Smooth muscle cell (in vitro differentiated cells): ENCODE results near the gene PIP4K2C. TPM values are rescaled to one million over a fixed set of nuclear protein-coding genes. Genes with fewer than 3 reads are reported as not detected.
"Not testable (repeated sequence)": the region's sequence is repeated elsewhere in the genome, so short reads cannot be mapped to it uniquely, and the experiment has no call there.

ENCODE experiments used
- DNase-seq: peaks from one replicate; lab custom pipeline; 2025; ENCODE audit not compliant: unreplicated experiment; lab: John Stamatoyannopoulos, UW
- H2AFZ ChIP-seq: fragments of 200-600 bp; sonication (generic); 2 replicates; pipeline ENCODE4 v1.6.0; 2016; ENCODE audit warnings: antibody characterized with exemption, low read depth, mild to moderate bottlenecking
- H3F3A ChIP-seq: fragments of 200-600 bp; sonication (generic); 2 replicates; pipeline ENCODE4 v1.6.0; 2017; ENCODE audit warnings: antibody characterized with exemption, low read depth
- H3K27ac ChIP-seq: fragments of 200-600 bp; sonication (generic); 2 replicates; pipeline ENCODE4 v1.5.1; 2016; ENCODE audit warnings: low read depth, mild to moderate bottlenecking
- H3K27me3 ChIP-seq: fragments of 200-600 bp; sonication (generic); 2 replicates; pipeline ENCODE4 v1.6.1; 2016; ENCODE audit warnings: low read depth, mild to moderate bottlenecking
- H3K36me3 ChIP-seq: fragments of 200-600 bp; sonication (generic); 2 replicates; pipeline ENCODE4 v1.5.1; 2016; ENCODE audit warnings: low read depth
- H3K4me1 ChIP-seq: fragments of 200-600 bp; sonication (generic); 2 replicates; pipeline ENCODE4 v1.5.1; 2016; ENCODE audit warnings: low read depth
- H3K4me2 ChIP-seq: fragments of 200-600 bp; sonication (generic); 2 replicates; pipeline ENCODE4 v1.6.0; 2016; ENCODE audit warnings: mild to moderate bottlenecking
- H3K4me3 ChIP-seq: fragments of 200-600 bp; sonication (generic); 2 replicates; pipeline ENCODE4 v1.5.1; 2016; ENCODE audit warnings: mild to moderate bottlenecking
- H3K79me2 ChIP-seq: fragments of 200-600 bp; sonication (generic); 2 replicates; pipeline ENCODE4 v1.6.0; 2016; ENCODE audit warnings: low read depth, mild to moderate bottlenecking
- H3K9ac ChIP-seq: fragments of 200-600 bp; sonication (generic); 2 replicates; pipeline ENCODE4 v1.6.0; 2016; ENCODE audit warnings: low read depth
- H3K9me3 ChIP-seq: fragments of 200-600 bp; sonication (generic); replicated peaks from 2 replicates; pipeline ENCODE4 v1.5.1; 2016; ENCODE audit warnings: low read depth
- H4K20me1 ChIP-seq: fragments of 200-600 bp; sonication (generic); 2 replicates; pipeline ENCODE4 v1.6.0; 2016; ENCODE audit warnings: low read depth
- CTCF ChIP-seq: fragments of 200-600 bp; sonication (generic); IDR thresholded peaks from 2 replicates; pipeline ENCODE4 v1.5.1; 2017; ENCODE audit warnings: borderline replicate concordance, mild to moderate bottlenecking, antibody characterized with exemption; ENCODE audit not compliant: insufficient read depth, poor library complexity, severe bottlenecking
- WGBS: methylation state at CpG from one replicate; pipeline ENCODE4 v1.1.7; 2016; ENCODE audit warnings: low lambda C conversion rate; 5-methylcytosine and 5-hydroxymethylcytosine counted together
- polyA plus RNA-seq: library from polyadenylated mRNA; unstranded; fragments of >200 nt; fragmentation: Nextera tagmentation; extraction: Ambion mirVana; gene quantifications from 2 replicates; pipeline ENCODE4 v1.2.1, GENCODE V29; 2016
- total RNA-seq: library from RNA; depleted of rRNA; stranded (reverse); fragments of >200 nt; gene quantifications from 2 replicates; pipeline ENCODE4 v1.2.3, GENCODE V29; 2014

PIP4K2C gene
- total and polyA plus RNA-seq, 2 experiments from 2014 or later = 33.3 to 39.5 TPM

- H3K27me3 ChIP-seq = no peaks in the 10 kb centered on the region
- H3K79me2 ChIP-seq = no peaks in the 10 kb centered on the region
- H3K4me1 ChIP-seq = peaks cover 6% of the 10 kb centered on the region
- peaks cover 31% of the 10 kb centered on the region for H4K20me1 ChIP-seq
- no peak overlapping the region for H3K9ac ChIP-seq
- no peak overlapping the region for H3K4me2 ChIP-seq
- H2AFZ ChIP-seq = no peak overlapping the region
- H3K9me3 ChIP-seq = no peaks in the 10 kb centered on the region
- WGBS = 67% methylated on average over 4 of the region's 4 CpGs
- no peaks in the 10 kb centered on the region for H3K36me3 ChIP-seq
- TF ChIP-seq CTCF = no peak
- DNase-seq = no peak
- H3K27ac ChIP-seq = no peak overlapping the region
- no peaks in the 10 kb centered on the region for H3F3A ChIP-seq
- H3K4me3 ChIP-seq = no peak overlapping the region
Observed at GRCh38 chr12:57563358-57563757, 27.6 kb upstream of the PIP4K2C start.

DNA sequence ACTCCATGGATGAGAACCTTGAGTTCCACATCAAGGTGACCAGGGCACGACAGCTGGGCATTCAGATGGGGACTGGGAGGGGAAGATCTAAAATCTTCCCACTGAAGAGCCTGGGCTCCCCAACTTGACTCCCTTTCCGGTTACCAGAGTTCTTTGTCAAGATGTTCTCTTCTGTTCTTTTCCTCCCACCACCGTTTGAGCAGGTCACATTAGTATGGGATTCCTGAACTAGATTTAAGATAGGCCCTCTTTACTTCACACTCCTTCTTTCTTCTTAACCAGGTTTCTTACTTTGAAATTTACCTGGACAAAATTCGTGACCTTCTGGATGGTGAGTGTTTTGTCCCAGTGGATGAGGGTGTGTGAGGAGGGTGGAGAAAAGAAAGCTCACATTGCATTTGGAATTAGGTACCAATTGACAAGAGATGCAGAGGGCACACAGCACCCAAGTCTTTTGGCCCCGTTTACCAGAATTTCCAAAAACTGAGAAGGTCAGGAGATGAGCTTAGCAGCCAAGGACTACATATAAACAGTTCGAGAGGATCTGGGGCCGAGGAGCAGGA lies 26.7 kb upstream of the PIP4K2C start:
- Histone ChIP-seq H3K27me3 (no peaks in the 10 kb centered on the region), H3K4me2 (no peak overlapping the region), H4K20me1 (peaks cover 27% of the 10 kb centered on the region), H3K36me3 (no peaks in the 10 kb centered on the region), H3K4me1 (peaks cover 6% of the 10 kb centered on the region), H2AFZ (no peak overlapping the region), H3K4me3 (no peak overlapping the region), H3F3A (no peaks in the 10 kb centered on the region), H3K9ac (no peak overlapping the region), H3K27ac (no peak overlapping the region), H3K79me2 (no peaks in the 10 kb centered on the region), H3K9me3 (no peaks in the 10 kb centered on the region)
- no peak for TF ChIP-seq CTCF
- no peak for DNase-seq
- 97% methylated on average over 7 of the region's 7 CpGs for WGBS

GRCh38 chr12:57568838-57569237 lies 22.2 kb upstream of the PIP4K2C start:
- no peak for TF ChIP-seq CTCF
- no peak overlapping the region for H3K9ac ChIP-seq
- H3K4me1 ChIP-seq = no peaks in the 10 kb centered on the region
- no peaks in the 10 kb centered on the region for H4K20me1 ChIP-seq
- H3K79me2 ChIP-seq = no peaks in the 10 kb centered on the region
- no peak overlapping the region for H2AFZ ChIP-seq
- no peaks in the 10 kb centered on the region for H3K27me3 ChIP-seq
- 92% methylated on average over 6 of the region's 6 CpGs for WGBS
- H3K27ac ChIP-seq = no peak overlapping the region
- no peaks in the 10 kb centered on the region for H3K36me3 ChIP-seq
- no peaks in the 10 kb centered on the region for H3K9me3 ChIP-seq
- no peak for DNase-seq
- no peak overlapping the region for H3K4me2 ChIP-seq
- no peaks in the 10 kb centered on the region for H3F3A ChIP-seq
- no peak overlapping the region for H3K4me3 ChIP-seq

DNA sequence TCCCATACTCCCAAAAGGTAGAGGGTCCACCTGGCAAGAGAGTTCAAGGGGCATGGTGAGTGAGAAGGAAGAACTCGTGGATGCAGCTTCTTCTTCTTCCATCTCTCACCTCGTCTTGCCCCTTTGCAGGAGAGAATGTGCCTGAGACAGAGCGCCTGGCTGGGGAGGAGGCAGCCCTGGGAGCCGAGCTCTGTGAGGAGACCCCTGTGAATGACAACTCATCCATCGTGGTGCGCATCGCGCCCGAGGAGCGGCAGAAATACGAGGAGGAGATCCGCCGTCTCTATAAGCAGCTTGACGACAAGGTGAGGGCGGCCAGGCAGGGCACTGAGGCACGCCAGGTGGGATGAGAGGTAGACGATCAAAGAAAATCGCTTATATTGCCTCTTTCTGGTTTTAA lies 21.1 kb upstream of the PIP4K2C start:
- no peaks in the 10 kb centered on the region for H3K36me3 ChIP-seq
- no peaks in the 10 kb centered on the region for H3F3A ChIP-seq
- H2AFZ ChIP-seq = no peak overlapping the region
- no peak for TF ChIP-seq CTCF
- no peaks in the 10 kb centered on the region for H3K79me2 ChIP-seq
- no peak overlapping the region for H3K27ac ChIP-seq
- no peak overlapping the region for H3K4me2 ChIP-seq
- no peak overlapping the region for H3K4me3 ChIP-seq
- H3K4me1 ChIP-seq = no peaks in the 10 kb centered on the region
- no peaks in the 10 kb centered on the region for H3K9me3 ChIP-seq
- no peak for DNase-seq
- 93% methylated on average over 18 of the region's 18 CpGs for WGBS
- H4K20me1 ChIP-seq = no peaks in the 10 kb centered on the region
- no peak overlapping the region for H3K9ac ChIP-seq
- no peaks in the 10 kb centered on the region for H3K27me3 ChIP-seq

GRCh38 chr12:57570438-57570837 lies 20.6 kb upstream of the PIP4K2C start:
- H3K4me3 ChIP-seq, H3K27me3 ChIP-seq, H4K20me1 ChIP-seq, H3K36me3 ChIP-seq, H3F3A ChIP-seq, H2AFZ ChIP-seq, H3K27ac ChIP-seq, H3K79me2 ChIP-seq, H3K9ac ChIP-seq, H3K9me3 ChIP-seq, H3K4me1 ChIP-seq, DNase-seq, H3K4me2 ChIP-seq: not testable (repeated sequence)
- 97% methylated on average over 13 of the region's 13 CpGs for WGBS
